Endometrium (tissue), 2 donors: ENCODE data around the gene IER5L.

Source experiments
- FAIRE-seq: peaks from 2 replicates; lab custom pipeline; 2012; peaks lifted over from hg19 to GRCh38; lab: Jason Lieb, UNC
- donor health status: control.
- donor health status: control.

Gene IER5L

GRCh38 chr9:129177791-129178567, at the start of gene IER5L:
TSS of gene IER5L (minus strand) at chr9:129178261. CDS start at chr9:129178052, 209 bp downstream.
- peak; percentile 80 for FAIRE-seq

GRCh38 chr9:129227843-129228189, 49.8 kb upstream of the IER5L start:
- no peak for FAIRE-seq

GRCh38 chr9:129225815-129226214, 47.8 kb upstream of the IER5L start:
- peak; percentile 94 for FAIRE-seq

- FAIRE-seq, result no peak
These were observed 47.4 kb upstream of the IER5L start for GRCh38 chr9:129225490-129225778.

- no peak for FAIRE-seq
These were observed 46.8 kb upstream of the IER5L start for GRCh38 chr9:129224618-129225489.

- no peak for FAIRE-seq
These were observed 45.6 kb upstream of the IER5L start for GRCh38 chr9:129223551-129224208.

- no peak for FAIRE-seq
These were observed 44.8 kb upstream of the IER5L start for GRCh38 chr9:129222819-129223218.

GRCh38 chr9:129221979-129222635, 44.0 kb upstream of the IER5L start:
- no peak for FAIRE-seq

- FAIRE-seq, result no peak
These were observed 43.2 kb upstream of the IER5L start for GRCh38 chr9:129221233-129221632.

GRCh38 chr9:129220771-129221170, 42.7 kb upstream of the IER5L start:
- no peak for FAIRE-seq

- FAIRE-seq, result no peak
These were observed 40.9 kb upstream of the IER5L start for GRCh38 chr9:129218918-129219317.

- FAIRE-seq, result no peak
These were observed 40.2 kb upstream of the IER5L start for GRCh38 chr9:129218272-129218625.

GRCh38 chr9:129213551-129213950, 35.5 kb upstream of the IER5L start:
- FAIRE-seq, result no peak

GRCh38 chr9:129211686-129212085, 33.6 kb upstream of the IER5L start:
- no peak for FAIRE-seq

- FAIRE-seq, result no peak
These were observed 32.1 kb upstream of the IER5L start for GRCh38 chr9:129210125-129210524.

- FAIRE-seq, result no peak
These were observed 31.5 kb upstream of the IER5L start for GRCh38 chr9:129209580-129209979.

- FAIRE-seq, result no peak
These were observed 31.0 kb upstream of the IER5L start for GRCh38 chr9:129209109-129209508.

GRCh38 chr9:129208207-129209032, 30.4 kb upstream of the IER5L start:
- FAIRE-seq, result no peak

GRCh38 chr9:129206905-129207304, 28.8 kb upstream of the IER5L start:
- FAIRE-seq, result no peak

GRCh38 chr9:129206401-129206800, 28.3 kb upstream of the IER5L start:
- FAIRE-seq, result no peak

- no peak for FAIRE-seq
These were observed 26.8 kb upstream of the IER5L start for GRCh38 chr9:129204840-129205239.

GRCh38 chr9:129203556-129203909, 25.5 kb upstream of the IER5L start:
- no peak for FAIRE-seq
